Smooth muscle cell of the brain vasculature (primary cell): ENCODE measurements around the gene CTXN1.
"Not testable (repeated sequence)": the region's sequence is repeated elsewhere in the genome, so short reads cannot be mapped to it uniquely, and the experiment has no call there.

ENCODE experiments used
- DNase-seq: peaks from one replicate; pipeline ENCODE4 v3.0.0-alpha.2; 2012; ENCODE audit warnings: low read depth, low spot score

The CTXN1 gene

DNA sequence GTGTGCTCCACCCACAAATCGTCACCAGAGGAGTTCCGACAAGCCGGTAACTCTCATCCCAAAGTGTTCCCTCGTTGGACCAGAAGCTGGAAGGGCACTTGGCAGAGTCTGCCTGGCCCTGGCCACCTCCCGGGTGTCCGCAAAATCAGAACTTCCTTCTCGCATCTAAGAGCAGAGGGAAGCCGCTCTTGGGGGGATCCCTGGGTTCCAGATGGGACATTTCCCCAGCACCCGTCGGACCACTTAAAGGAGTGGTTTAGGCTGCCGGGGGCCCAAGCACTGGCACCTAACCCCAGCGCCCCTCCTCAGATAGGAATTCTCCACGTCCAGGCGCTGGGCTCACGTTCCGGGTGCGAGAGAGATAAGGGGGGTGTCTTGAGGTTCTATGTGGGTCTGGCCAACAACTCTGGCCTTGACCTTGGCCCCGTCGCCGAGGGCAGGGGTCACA lies 23.1 kb downstream of the CTXN1 start:
- DNase-seq, result no peak

DNA sequence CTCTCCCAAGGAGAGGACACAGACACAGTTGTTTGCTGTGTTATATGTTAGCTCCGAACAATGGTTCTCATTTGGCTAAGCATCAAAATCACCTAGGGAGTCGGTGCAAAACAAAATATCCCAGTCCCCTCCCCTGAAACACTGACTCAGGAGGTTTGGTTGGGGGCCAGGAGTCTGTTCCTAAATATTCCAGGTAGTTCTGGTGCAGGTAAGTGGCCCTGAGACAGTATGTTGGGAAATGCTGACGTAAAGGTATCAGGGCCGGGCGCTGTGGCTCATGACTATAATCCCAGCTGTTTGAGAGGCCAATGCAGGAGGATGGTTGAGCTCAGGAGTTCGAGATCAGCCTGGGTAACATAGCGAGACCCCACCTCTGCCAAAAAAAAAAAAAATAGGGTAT lies 24.6 kb downstream of the CTXN1 start:
- no peak for DNase-seq

DNA sequence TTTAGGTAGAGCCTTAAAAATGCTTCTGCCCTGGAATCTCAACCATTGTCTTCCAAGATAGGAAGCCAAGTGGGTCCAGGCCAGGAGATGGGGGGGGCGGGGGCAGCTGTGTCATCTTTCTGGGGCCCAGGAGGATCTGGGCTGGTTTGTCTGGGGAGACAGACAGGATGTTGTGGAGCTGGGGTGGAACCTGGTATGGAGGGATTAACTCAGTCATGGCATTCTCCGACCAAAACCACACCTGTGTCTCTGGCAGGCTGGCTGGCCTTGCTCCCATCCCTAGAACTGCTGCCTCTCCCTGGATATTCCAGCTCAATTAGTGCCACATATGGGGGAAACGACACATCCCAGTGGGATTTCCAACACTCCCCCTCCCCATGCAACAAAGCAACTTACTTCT lies 25.0 kb downstream of the CTXN1 start:
- DNase-seq, result no peak

DNA sequence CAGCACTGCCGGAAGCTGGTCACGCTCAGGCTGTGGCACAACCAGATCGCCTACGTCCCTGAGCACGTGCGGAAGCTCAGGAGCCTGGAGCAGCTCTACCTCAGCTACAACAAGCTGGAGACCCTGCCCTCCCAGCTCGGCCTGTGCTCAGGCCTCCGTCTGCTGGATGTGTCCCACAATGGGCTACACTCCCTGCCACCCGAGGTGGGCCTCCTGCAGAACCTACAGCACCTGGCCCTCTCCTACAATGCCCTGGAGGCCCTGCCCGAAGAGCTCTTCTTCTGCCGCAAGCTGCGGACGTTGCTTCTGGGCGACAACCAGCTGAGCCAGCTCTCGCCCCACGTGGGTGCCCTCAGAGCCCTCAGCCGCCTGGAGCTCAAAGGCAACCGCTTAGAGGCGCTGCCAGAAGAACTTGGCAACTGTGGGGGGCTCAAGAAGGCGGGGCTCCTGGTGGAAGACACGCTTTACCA lies 25.5 kb downstream of the CTXN1 start:
- DNase-seq, result no peak

DNA sequence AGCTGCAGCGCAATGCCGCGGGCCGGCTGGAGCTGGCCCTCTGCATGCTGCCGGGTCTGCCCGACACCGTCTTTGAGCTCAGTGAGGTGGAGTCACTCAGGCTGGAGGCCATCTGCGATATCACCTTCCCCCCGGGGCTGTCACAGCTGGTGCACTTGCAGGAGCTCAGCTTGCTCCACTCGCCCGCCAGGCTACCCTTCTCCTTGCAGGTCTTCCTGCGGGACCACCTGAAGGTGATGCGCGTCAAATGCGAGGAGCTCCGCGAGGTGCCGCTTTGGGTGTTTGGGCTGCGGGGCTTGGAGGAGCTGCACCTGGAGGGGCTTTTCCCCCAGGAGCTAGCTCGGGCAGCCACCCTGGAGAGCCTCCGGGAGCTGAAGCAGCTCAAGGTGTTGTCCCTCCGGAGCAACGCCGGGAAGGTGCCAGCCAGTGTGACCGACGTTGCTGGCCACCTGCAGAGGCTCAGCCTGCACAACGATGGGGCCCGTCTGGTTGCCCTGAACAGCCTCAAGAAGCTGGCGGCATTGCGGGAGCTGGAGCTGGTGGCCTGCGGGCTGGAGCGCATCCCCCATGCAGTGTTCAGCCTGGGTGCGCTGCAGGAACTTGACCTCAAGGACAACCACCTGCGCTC lies 26.1 kb downstream of the CTXN1 start:
- DNase-seq, result no peak

DNA sequence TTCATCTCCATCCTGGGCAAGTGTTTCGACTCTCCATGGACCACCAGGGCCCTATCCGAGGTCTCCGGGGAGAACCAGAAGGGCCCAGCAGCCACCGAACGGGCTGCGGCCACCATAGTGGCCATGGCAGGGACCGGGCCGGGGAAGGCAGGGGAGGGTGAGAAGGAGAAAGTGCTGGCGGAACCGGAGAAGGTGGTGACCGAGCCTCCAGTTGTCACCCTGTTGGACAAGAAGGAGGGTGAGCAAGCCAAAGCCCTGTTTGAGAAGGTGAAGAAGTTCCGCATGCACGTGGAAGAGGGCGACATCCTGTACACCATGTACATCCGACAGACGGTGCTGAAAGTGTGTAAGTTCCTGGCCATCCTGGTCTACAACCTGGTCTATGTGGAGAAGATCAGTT lies 27.0 kb downstream of the CTXN1 start:
- no peak for DNase-seq

DNA sequence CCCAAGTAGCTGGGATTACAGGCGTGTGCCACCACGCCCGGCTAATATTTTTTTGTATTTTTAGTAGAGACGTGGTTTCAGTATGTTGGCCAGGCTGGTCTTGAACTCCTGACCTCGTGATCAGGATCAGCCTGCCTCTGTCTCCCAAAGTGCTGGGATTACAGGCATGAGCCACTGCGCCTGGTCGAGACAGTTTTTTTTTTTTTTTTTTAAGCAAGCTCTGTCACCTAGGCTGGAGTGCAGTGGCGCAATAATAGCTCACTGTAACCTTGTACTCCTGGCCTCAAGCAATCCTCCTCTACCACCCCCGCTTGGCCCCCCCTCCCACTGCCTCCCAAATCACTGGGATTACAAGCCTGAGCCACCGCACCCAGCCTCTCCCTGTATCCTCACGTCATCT lies 28.6 kb downstream of the CTXN1 start:
- DNase-seq, result no peak

DNA sequence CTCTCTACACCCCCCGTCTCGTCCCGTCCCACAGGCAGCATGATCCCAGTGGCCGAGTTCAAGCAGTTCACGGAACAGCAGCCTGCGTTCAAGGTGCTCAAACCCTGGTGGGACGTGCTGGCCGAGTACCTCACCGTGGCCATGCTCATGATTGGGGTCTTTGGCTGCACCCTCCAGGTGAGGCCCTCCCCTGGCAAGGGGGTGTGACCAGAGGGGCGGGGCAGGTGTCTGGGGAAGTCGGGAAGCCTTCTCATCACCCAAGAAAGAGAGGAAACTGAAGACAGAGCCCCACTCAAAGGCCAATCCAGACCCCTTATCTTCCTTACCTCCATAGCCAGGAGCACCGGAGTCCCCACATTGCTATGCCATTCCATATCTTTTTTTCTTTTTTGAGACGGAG lies 30.4 kb downstream of the CTXN1 start:
- DNase-seq, result no peak

DNA sequence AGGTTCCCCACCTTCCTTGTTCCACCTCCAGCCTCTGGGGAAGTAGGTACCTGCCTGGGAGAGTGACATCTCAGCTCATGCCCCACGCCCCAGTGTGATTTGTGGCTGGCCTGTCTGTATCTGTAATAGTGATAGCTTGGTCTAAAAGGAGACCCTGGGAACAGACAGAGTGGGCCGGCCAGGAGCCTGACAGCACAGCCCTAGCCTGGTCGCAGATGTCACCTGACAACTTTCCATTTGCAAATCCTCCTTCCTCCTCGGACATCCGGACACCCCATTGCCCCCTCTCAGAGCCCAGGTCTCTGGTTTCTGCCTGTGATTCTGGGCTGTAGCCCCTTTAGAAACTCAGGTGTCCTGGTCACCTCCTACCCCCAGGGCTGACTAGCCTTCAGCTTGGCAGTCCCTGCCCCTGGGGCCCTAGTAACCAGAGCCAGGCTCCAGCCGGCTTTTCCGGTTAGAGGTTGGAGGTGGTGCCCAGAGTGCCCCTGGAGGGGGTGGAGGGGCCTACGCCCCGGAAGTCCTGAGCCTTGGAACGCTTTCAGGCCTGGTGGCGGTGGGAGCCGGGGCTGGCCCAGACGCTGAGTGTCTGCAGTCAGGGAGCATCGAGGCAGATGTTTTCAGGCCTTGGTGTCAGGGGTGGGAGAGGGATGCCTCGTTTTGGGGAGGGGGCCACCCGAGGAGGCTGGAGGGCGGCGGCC lies 31.2 kb downstream of the CTXN1 start:
- DNase-seq, result no peak

DNA sequence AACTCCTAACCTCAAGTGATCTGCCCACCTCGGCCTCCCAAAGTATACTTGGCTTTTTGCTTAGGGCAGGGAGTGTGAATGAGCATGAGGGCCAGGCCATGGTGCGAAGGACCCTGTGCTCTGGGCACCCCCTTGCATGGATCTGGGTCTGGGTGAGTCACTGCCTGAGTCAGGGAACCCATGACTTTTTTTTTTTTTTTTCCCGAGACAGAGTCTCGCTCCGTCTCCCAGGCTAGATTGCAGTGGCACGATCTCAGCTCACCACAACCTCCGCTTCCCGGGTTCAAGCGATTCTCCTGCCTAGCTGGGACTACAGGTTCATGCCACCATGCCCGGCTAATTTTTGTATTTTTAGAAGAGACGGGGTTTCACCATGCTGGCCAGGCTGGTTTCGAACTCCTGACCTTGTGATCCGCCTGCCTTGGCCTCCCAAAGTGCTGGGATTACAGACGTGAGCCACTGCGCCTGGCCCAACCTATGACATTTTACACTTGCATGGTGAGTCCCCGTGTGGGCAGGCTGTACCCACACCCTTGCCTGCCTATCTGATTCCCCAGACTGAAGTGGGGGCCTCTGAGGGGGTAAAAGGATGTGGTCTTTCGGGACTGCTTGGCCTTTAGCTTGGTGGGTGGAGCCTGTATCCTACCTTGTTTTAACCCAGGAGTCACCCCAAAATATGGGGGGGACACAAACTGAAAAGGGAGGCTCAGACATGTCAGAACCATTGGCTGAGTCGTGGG lies 32.4 kb downstream of the CTXN1 start:
- DNase-seq, result not testable (repeated sequence)

DNA sequence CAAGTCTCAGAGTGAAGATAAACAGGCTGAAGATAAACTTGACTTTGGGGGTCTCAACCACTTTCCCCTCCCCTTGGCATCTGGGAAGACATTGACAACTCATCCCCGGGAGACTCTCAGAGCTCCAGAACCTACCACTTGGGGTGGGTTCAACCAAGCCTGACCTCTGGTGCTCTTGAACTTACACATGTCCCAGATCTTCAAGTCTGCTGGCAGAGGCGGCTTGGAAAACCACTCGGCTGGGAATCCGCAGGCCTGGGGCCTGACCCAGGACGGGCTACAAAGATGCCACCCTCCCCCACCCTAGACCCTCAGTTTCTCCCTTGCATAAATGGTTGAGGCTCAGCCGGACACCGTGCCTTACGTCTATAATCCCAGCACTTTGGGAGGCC lies 37.1 kb downstream of the CTXN1 start:
- DNase-seq, result no peak

DNA sequence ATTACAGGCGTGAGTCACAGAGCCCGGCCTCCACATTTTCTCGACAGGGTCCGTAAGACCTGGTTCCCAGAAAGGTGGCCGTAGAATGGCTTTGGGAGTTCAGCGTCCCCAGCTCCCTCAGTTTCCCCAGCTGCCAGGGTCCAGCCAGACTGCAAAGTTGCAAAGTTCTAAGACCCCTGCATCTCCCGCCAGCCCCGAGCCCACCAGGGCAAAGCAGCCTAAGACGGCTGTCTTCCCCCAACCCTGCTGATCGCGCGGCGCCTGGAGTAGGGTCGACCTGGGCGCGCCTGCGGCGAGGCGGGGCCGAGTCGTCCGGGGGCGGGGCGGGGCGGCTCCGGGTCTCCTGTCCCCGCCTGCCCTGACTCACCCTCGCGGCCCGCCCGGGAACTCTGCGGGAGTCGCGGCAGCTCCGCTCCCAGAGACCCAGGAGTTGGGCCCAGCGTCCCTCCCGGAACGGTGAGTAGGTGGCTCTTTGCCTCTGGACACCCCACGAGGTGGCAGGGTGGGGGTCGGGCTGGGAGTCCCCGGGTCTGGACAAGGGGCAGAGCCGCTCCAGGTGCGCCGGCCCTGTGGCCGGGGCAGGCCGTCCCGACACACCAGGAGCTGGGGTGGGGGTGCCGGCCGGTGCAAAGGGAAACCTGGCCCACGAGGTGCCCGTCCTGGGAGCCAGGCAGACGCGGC lies 37.6 kb downstream of the CTXN1 start, which contains the start of gene LRRC8E:
Gene LRRC8E (plus strand): TSS at position 366 of the 681 bp plus-strand sequence. CDS start 7,094 bp downstream, outside the sequence.
- DNase-seq, result no peak

DNA sequence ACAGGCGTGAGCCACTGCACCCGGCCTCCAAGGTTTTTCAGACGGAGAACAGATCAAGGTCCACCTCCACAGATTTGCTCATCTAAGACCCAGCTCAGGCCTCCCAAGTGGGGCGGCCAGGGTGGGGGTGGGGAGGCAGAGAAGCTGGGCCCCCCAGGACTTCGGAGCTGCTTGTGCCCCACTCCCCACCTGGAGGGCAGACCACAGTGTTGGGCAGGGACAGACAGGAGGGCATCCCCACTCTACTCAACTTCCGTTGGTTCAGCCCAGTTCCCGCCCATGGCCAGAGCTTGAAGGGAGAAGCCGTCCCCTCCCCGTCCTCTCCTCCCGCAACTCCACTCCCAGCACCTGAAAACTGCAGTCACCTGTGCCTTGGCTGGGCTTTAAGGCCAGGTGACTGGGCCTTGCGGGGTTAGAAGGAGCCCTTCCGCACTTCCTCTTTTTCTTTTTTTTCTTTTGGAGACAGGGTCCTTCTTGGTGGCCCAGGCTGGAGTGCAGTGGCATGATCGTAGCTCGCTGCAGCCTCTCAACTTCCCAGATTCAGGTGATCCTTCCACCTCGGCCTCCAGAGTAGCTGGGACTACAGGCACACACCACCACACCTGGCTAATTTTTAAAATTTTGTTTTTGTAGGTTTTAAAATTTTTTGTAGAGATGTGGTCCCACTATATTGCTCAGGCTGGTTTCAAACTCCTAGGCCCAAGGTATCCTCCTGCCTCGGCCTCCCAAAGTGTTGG lies 38.4 kb downstream of the CTXN1 start:
- DNase-seq, result no peak

DNA sequence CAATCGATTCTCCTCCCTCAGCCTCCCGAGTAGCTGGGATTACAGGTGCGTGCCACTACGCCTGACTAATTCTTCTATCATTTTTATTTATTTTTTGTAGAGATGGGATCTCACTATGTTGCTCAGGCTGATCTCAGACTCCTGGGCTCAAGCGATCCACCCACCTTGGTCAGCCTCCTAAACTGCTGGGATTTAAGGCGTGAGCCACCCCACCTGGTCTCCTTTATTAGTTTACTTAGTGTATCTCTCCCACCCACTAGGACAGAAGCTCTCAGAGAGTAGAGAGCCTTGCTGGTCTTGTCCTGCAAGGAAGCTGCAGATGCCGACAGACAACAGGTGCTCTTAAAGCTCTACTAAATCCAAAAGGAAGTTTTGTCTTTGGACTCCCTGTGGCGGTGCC lies 40.1 kb downstream of the CTXN1 start:
- DNase-seq, result no peak

DNA sequence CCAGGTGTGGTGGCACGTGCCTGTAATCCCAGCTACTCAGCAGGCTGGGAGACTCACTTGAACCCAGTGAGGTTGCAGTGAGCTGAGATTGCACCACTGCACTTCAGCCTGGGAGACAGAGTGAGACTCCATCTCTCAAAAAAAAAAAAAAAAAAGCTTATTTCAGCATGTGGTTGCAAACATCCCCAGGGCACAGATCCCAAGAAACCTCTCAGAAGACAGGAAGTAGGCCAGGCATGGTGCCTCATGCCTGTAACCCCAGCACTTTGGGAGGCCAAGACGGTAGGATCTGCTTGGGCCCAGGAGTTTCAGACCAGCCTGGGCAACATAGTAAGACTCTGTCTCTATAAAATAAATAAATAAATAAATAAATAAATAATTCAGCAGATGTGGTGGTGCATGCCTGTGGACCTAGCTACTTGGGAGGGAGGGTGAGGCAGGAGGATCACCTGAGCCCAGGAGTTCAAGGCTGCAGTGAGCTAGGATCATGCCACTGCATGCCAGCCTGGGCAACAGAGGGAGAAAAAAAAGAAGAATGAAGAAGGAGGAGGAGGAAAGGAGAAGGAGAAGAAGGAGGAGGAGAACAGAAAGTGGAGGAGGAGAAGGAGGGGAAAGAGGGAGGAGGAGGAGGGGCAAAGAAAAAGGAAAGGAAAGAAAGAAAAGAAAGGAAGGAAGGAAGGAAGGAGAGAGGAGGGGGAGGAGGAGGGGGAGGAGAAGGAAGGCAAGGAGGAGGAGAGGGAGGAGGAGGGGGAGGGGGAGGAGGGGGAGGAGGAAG lies 42.0 kb downstream of the CTXN1 start:
- no peak for DNase-seq

DNA sequence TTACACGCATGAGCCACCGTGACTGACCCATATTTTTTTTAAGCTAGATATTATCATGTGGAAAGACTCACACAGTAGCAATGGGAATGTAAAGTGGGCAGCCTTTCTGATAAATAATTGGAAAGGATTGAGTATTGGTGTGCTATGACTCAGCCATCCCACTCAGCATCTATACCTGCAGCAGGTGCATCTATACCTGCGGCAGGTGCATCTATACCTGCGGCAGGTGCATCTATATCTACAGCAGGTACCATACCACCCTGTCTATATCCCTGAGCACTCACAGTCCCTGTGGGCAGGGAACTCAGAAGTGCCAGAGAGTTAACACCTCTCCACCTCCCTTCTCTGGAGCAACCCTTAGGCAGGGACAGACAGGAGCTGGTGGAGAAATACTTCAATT lies 42.8 kb downstream of the CTXN1 start:
- DNase-seq, result no peak

DNA sequence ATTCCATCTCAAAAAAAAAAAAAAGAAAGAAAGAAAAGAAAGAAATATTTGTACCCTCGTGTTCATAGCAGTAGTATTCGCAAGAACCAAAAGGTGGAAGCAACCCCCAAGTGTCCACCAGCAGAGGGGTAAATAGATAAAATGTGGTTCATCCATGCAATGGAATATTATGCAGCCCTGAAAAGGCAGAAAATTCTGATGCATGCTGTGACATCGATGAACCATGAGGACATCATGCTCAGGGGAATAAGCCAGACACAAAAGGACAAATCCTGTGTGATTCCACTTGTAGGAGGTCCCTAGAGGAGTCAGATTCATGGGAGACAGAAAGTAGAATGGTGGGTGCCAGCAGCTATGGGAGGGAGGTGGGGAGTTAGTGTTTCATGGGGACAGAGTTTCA lies 44.0 kb downstream of the CTXN1 start:
- DNase-seq, result no peak

DNA sequence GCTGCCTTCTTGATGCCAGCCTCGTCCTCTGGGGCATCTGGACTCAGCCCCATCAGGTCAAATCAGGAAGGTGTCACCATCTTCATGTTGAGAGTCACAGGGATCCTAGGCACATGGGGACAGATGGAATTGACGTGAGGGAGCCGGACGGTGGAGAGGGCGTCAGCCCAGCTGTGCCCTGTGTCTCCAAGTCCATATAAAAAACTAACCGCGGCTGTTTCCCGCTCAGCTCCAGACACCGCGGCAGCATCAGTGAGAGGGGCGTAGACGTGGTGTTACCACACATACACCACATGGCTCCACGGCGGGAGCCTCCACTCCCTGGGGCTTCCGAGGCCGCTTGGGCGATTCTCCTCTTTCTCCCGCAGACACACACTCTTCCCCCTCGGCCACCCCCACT lies 46.1 kb downstream of the CTXN1 start:
- no peak for DNase-seq

DNA sequence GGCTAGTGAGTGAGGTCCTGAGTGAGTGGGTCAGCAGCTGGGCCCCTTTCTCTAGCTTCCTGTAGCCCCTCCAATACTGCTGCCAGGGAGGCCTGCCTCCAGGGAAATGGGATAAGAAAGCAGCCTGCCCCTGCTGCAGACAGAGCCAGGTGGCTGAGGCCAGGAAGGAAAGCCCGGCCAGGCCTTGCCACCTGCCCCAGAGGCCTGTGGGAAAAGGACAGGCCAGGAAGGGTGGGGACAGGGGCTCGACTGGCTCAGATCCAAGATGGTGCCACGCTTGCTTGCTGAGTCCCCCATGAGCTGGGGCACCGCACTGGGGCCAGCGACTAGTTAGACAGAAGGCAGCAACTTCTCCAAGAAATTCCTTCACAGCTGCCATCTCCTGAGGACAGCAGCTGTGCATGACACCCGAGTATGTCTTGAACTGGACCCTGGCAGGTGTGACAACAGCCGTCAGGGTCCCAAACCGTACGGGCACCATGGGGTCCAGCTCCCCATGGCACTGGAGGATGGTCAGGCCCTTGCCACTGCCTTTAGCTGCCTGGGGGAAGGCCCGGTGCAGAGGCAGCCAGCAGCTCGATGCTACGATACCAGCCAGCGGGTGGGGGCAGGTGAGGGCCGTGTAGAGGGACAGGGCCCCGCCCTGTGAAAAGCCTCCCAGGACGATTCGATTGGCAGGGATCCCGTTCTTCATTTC lies 46.7 kb downstream of the CTXN1 start:
- no peak for DNase-seq

DNA sequence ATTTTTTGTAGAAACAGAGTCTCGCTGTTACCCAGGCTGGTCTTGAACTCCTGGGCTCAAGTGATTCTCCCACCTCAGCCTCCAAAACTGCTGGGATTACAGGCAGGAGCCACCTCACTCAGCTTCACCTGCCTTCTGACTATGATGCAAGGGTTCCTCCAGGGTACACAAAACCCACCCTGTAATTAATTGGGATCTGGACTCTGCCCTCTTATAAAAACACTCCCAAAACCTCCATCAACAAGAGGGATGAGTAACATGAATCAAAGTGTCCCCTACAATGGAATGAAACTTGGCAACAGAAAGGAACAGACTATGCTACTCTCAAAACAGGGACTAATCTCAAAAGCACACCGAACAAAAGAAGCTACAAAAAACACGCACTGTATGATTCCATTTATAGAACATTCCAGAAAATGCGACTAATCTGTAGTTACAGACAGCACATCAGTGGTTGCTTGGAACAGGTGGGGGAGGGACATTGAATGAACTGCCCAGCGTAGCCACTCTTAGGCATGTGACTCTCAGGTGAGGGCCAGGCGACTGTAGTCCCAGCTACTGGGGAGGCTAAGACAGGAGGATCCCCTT lies 48.6 kb downstream of the CTXN1 start:
- DNase-seq, result no peak
